NCI-H2081 (cell line): Measurements from ENCODE around the gene KIF18B.

Experiments
- DNase-seq, 2 experiments: peaks; one replicate each; lab custom pipeline; 2025; lab: John Stamatoyannopoulos, UW

Gene KIF18B

GRCh38 chr17:44947461-44948314 is at the start of gene KIF18B:
Gene KIF18B, minus strand, starts transcription at chr17:44947773. Its CDS starts 11,429 bp downstream, at chr17:44936344.
- DNase-seq = peak; percentile 98 to 99

GRCh38 chr17:44996304-44996703 is 48.7 kb upstream of the KIF18B start:
- DNase-seq = no peak

GRCh38 chr17:44995436-44996001 is 47.9 kb upstream of the KIF18B start:
- DNase-seq = no peak

- peak in 1 of 2 experiments; percentile 58 for DNase-seq
Measured at GRCh38 chr17:44992242-44992939, 44.8 kb upstream of the KIF18B start.

- peak in 1 of 2 experiments; percentile 21 for DNase-seq
Measured at GRCh38 chr17:44990994-44991393, 43.4 kb upstream of the KIF18B start.

GRCh38 chr17:44989552-44990138 is 42.1 kb upstream of the KIF18B start:
- no peak for DNase-seq

- DNase-seq = no peak
Measured at GRCh38 chr17:44988044-44988942, 40.7 kb upstream of the KIF18B start.

GRCh38 chr17:44983563-44983962 is 36.0 kb upstream of the KIF18B start:
- DNase-seq = no peak

- no peak for DNase-seq
Measured at GRCh38 chr17:44982113-44982702, 34.6 kb upstream of the KIF18B start.

GRCh38 chr17:44981221-44981968 is 33.8 kb upstream of the KIF18B start:
- DNase-seq = peak in 1 of 2 experiments; percentile 46

GRCh38 chr17:44979426-44979995 is 31.9 kb upstream of the KIF18B start:
- DNase-seq = peak; percentile 14 to 41

- DNase-seq = no peak
Measured at GRCh38 chr17:44978807-44979206, 31.2 kb upstream of the KIF18B start.

GRCh38 chr17:44977814-44978550 is 30.4 kb upstream of the KIF18B start:
- no peak for DNase-seq

GRCh38 chr17:44977065-44977464 is 29.5 kb upstream of the KIF18B start:
- no peak for DNase-seq

- peak; percentile 52 to 76 for DNase-seq
Measured at GRCh38 chr17:44976206-44976605, 28.6 kb upstream of the KIF18B start.

GRCh38 chr17:44972953-44973352 is 25.4 kb upstream of the KIF18B start:
- no peak for DNase-seq

GRCh38 chr17:44971776-44972483 is 24.4 kb upstream of the KIF18B start:
- no peak for DNase-seq

- peak in 1 of 2 experiments; percentile 48 for DNase-seq
Measured at GRCh38 chr17:44970136-44970741, 22.7 kb upstream of the KIF18B start.
